Fibroblast of villous mesenchyme (primary cell): Measurements from ENCODE around the gene CCDC120. TPM values are rescaled to one million over a fixed set of nuclear protein-coding genes. Genes with fewer than 3 reads are reported as not detected.

ENCODE experiments used
- DNase-seq: peaks from one replicate; pipeline ENCODE4 v3.0.0-alpha.2; 2010; ENCODE audit warnings: low read depth
- H3K4me3 ChIP-seq: 2 replicates; pipeline ENCODE4 v1.5.1; 2011; ENCODE audit warnings: low read depth, mild to moderate bottlenecking, low read length
- CTCF ChIP-seq: IDR thresholded peaks from 2 replicates; pipeline ENCODE4 v1.5.1; 2012; ENCODE audit warnings: low read depth, mild to moderate bottlenecking, low read length; ENCODE audit not compliant: insufficient read depth
- total RNA-seq: library from RNA; depleted of rRNA; stranded (reverse); fragments of >200 nt; gene quantifications from 2 replicates; pipeline ENCODE4 v1.2.3, GENCODE V29; 2012

The CCDC120 gene
- 0.86 and 0.97 TPM in 2 replicates for total RNA-seq

- TF ChIP-seq CTCF: no peak
- H3K4me3 ChIP-seq: no peak within 1 kb of the TSS
- DNase-seq: no peak
Observed at GRCh38 chrX:49058794-49059193, at the start of gene CCDC120. Gene CCDC120 (plus strand): TSS chrX:49058999. CDS start chrX:49062042, 3,043 bp downstream.

- no peak for TF ChIP-seq CTCF
- H3K4me3 ChIP-seq: no peak overlapping the region
- DNase-seq: no peak
Observed at GRCh38 chrX:49019050-49019449, 39.7 kb upstream of the CCDC120 start.

GRCh38 chrX:49019599-49020249 is 39.1 kb upstream of the CCDC120 start:
- TF ChIP-seq CTCF: no peak
- DNase-seq: no peak
- no peak overlapping the region for H3K4me3 ChIP-seq

- H3K4me3 ChIP-seq: no peak overlapping the region
- no peak for TF ChIP-seq CTCF
- no peak for DNase-seq
Observed at GRCh38 chrX:49029876-49030275, 28.9 kb upstream of the CCDC120 start.

- DNase-seq: no peak
- no peak for TF ChIP-seq CTCF
- no peak overlapping the region for H3K4me3 ChIP-seq
Observed at GRCh38 chrX:49030283-49030682, 28.5 kb upstream of the CCDC120 start.

GRCh38 chrX:49037883-49038475 is 20.8 kb upstream of the CCDC120 start:
- no peak for TF ChIP-seq CTCF
- peak; percentile 58 for DNase-seq
- no peak overlapping the region for H3K4me3 ChIP-seq
